Gastrocnemius medialis (tissue), 4 donors: ENCODE measurements around the gene NRM. TPM values are rescaled to one million over a fixed set of nuclear protein-coding genes. Genes with fewer than 3 reads are reported as not detected.
A peak's percentile ranks its signal among the peaks of the same experiment; 100 is the strongest.

Source experiments
- ATAC-seq, 2 donors: fragments of 150-250 bp; one replicate each; pipeline ENCODE4 v1.9.1; 2016
- DNase-seq, 2 donors: peaks; one replicate each; pipeline ENCODE4 v3.0.0-alpha.2; 2019
- H3K27ac ChIP-seq, 4 donors: fragments of 200-600 bp; sonication (generic); 1 replicate in 1 of 4; 2 replicates in 3 of 4; pipeline ENCODE4 v1.5.1; 2016 to 2018; ENCODE audit warnings: mild to moderate bottlenecking in 2 of 4, moderate library complexity in 1 of 4
- H3K27me3 ChIP-seq, 3 donors: fragments of 200-600 bp; sonication (generic) in 2 of 3; 1 replicate in 1 of 3; 2 replicates in 2 of 3; pipeline versions ENCODE4 v1.5.1 to v1.6.0; 2016 to 2019; ENCODE audit warnings: mild to moderate bottlenecking in 1 of 3, moderate library complexity in 1 of 3
- H3K36me3 ChIP-seq, 2 donors: fragments of 200-600 bp; sonication (generic) in 1 of 2; one replicate each; pipeline ENCODE4 v1.5.1; 2017 to 2018
- H3K4me1 ChIP-seq, 2 donors: fragments of 200-600 bp; sonication (generic) in 1 of 2; one replicate each; pipeline ENCODE4 v1.5.1; 2016 to 2017; ENCODE audit warnings: mild to moderate bottlenecking in 2 of 2
- H3K4me3 ChIP-seq, 4 donors: fragments of 200-600 bp; sonication (generic) in 3 of 4; 1 replicate in 1 of 4; 2 replicates in 3 of 4; pipeline ENCODE4 v1.5.1; 2016 to 2019; ENCODE audit warnings: mild to moderate bottlenecking in 2 of 4
- H3K9me3 ChIP-seq, 3 donors: fragments of 200-600 bp; sonication (generic) in 2 of 3; 1 replicate in 1 of 3; 2 replicates in 2 of 3; pipeline ENCODE4 v1.5.1; 2016 to 2019
- POLR2A ChIP-seq, 2 donors: fragments of 450-650 bp; IDR thresholded peaks; one replicate each; pipeline ENCODE4 v1.6.1; 2017; ENCODE audit warnings: antibody characterized with exemption in 2 of 2, mild to moderate bottlenecking in 2 of 2, moderate library complexity in 2 of 2
- in situ Hi-C, 4 donors: fragments of 200-750 bp; cut with MboI; loops; one replicate each; pipeline versions ENCODE4 v1.15.0 to v1.8.0; 2017; ENCODE audit warnings: low sequenced_read_pairs in 4 of 4
- intact Hi-C: fragments of 100-400 bp; cut with DNase I; formaldehyde crosslinking; loops from one replicate; pipeline ENCODE4 v1.15.1; 2023; ENCODE audit warnings: low total_unique reads
- total RNA-seq, 4 donors: library from RNA; depleted of rRNA; stranded (reverse); fragments of >200 nt; gene quantifications; one replicate each; pipeline versions ENCODE4 v1.1.0 to v1.2.3, GENCODE V29; 2016
- TF ChIP-seq, protein P1 (sequence below), 5 experiments: fragments of 450-650 bp in 3 of 5; fragments of 200-600 bp in 2 of 5; sonication (generic) in 2 of 5; IDR thresholded peaks in 4 of 5; conservative IDR thresholded peaks in 1 of 5; 1 replicate in 4 of 5; 2 replicates in 1 of 5; pipeline ENCODE4 v1.5.1; 2016 to 2019; ENCODE audit warnings: antibody characterized with exemption in 5 of 5, mild to moderate bottlenecking in 3 of 5, moderate library complexity in 3 of 5

Gene NRM
- 1 to 10 TPM in 3 of 4 donors, under 1 TPM in 1; 0.32 to 2.0 (median 1.4) TPM for total RNA-seq

DNA sequence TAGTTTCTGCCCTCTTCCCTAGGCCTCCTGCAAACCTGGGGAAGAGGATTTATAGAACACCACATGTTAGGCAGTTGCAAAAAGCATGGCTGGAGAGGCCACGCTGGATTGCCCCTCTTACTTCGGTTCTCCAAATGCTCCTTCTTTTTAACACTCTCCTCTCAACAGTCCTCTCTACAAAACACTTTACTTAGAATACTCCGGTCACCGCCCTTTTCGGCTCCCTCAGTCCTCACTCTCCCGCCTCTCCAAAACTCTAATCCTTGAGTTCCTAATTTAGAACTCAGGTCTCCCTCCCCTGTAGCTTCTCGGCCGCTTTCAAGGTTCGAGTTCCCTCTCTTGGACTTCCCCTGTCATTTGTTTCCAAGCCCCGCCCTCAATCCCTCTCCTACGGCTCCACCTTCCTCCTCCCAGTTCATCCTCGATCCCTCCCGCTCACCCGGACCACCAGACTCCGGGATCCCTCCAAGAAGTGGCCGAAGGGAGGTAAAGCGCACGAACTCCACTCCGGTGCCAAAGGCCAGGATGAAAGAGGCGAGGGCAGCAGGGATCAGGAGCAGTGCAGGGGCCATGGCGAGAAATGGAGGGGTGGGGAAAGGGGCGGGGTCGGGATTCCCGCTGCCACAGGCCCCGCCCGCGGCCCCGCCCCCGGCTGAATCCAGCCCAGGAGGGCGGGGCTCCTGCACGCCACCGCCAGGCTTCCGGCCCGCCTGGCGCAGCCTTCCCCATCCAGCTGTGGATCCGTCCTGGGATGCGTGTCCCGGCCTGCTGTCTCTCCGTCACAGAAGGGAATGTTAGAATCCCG, at the start of gene NRM:
TSS of gene NRM (minus strand) at position 582 of the 805 bp plus-strand sequence. CDS start at position 572, 10 bp downstream.
- peak within 1 kb of the TSS; percentile 93 to 99 (median 97) for H3K27ac ChIP-seq
- DNase-seq: peak; percentile 77 to 88
- ATAC-seq: peak; percentile 78 to 87
- TF ChIP-seq, protein P1, sequence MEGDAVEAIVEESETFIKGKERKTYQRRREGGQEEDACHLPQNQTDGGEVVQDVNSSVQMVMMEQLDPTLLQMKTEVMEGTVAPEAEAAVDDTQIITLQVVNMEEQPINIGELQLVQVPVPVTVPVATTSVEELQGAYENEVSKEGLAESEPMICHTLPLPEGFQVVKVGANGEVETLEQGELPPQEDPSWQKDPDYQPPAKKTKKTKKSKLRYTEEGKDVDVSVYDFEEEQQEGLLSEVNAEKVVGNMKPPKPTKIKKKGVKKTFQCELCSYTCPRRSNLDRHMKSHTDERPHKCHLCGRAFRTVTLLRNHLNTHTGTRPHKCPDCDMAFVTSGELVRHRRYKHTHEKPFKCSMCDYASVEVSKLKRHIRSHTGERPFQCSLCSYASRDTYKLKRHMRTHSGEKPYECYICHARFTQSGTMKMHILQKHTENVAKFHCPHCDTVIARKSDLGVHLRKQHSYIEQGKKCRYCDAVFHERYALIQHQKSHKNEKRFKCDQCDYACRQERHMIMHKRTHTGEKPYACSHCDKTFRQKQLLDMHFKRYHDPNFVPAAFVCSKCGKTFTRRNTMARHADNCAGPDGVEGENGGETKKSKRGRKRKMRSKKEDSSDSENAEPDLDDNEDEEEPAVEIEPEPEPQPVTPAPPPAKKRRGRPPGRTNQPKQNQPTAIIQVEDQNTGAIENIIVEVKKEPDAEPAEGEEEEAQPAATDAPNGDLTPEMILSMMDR (IDR thresholded peaks at IDR 0.05 in 4 of 5, conservative IDR thresholded peaks at IDR 0.05 in 1 of 5): no peak
- TF ChIP-seq POLR2A (IDR thresholded peaks at IDR 0.05): no peak
- intact Hi-C loops (loop anchor here (1.0 to 2.0 kb wide), 2 partner anchors 18 to 27 kb away; partner anchors contain the start of genes DHX16 and MDC1), in situ Hi-C loops (no loop called here)
- H3K4me3 ChIP-seq: peak within 1 kb of the TSS; percentile 72 to 91 (median 76)
- no peaks in the 10 kb centered on the region for H3K9me3 ChIP-seq
- H3K4me1 ChIP-seq: peaks cover 33 to 42% of the 10 kb centered on the region in 2 donors
- H3K36me3 ChIP-seq: no peaks in the 10 kb centered on the region
- no peaks in the 10 kb centered on the region for H3K27me3 ChIP-seq

DNA sequence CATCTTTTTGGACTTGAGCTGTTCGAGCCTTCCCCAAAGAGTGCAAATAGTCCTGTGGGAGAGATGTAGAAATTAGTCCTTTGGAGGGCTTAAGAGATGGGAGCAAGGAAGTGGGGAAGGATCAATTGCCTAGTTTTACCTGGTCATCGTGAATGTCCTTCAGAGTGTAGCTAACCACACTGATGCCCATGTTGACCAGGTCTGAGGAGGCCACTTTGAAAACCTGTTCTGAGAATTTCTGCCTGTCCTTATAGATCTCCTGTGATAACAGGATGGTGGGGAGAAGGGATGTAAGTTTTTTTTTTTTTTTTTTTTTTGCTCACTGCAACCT, 49.7 kb upstream of the NRM start:
- Histone ChIP-seq H3K4me3 (no peak overlapping the region), H3K36me3 (peaks cover 0 to 56% of the 10 kb centered on the region in 2 donors), H3K27me3 (no peaks in the 10 kb centered on the region), H3K9me3 (no peaks in the 10 kb centered on the region), H3K27ac (no peak overlapping the region), H3K4me1 (peaks cover 22 to 24% of the 10 kb centered on the region in 2 donors)
- in situ Hi-C loops: loop anchor here in 3 of 4 donors (10.0 to 25.0 kb wide), 3 partner anchors 84 to 147 kb away; partner anchors contain the start of gene DDR1 (in 1 of the 3)
- TF ChIP-seq, protein P1 (IDR thresholded peaks at IDR 0.05 in 4 of 5, conservative IDR thresholded peaks at IDR 0.05 in 1 of 5): no peak
- ATAC-seq (no peak), DNase-seq (no peak)
- intact Hi-C loops: loop anchor here (5.0 to 10.0 kb wide), 2 partner anchors 174 to 347 kb away; partner anchors contain the start of gene VARS2

- peaks cover 18 to 22% of the 10 kb centered on the region in 2 donors for H3K4me1 ChIP-seq
- DNase-seq (no peak), ATAC-seq (no peak)
- no peaks in the 10 kb centered on the region for H3K27me3 ChIP-seq
- H3K4me3 ChIP-seq: no peak overlapping the region
- intact Hi-C loops (no loop called here), in situ Hi-C loops (loop anchor here in 1 of 4 donors (25.0 kb wide), 1 partner anchor 149 kb away; the partner anchor contains the start of gene DDR1)
- TF ChIP-seq, protein P1 (IDR thresholded peaks at IDR 0.05 in 4 of 5, conservative IDR thresholded peaks at IDR 0.05 in 1 of 5): no peak
- TF ChIP-seq POLR2A (IDR thresholded peaks at IDR 0.05): no peak
- no peaks in the 10 kb centered on the region for H3K9me3 ChIP-seq
- H3K36me3 ChIP-seq: peaks cover 0 to 70% of the 10 kb centered on the region in 2 donors
- H3K27ac ChIP-seq: no peak overlapping the region
Measured at GRCh38 chr6:30738532-30738931, 47.7 kb upstream of the NRM start.

GRCh38 chr6:30735668-30736314, 45.0 kb upstream of the NRM start:
- Histone ChIP-seq H3K4me1 (peaks cover under 1 to 8% of the 10 kb centered on the region in 2 donors), H3K27ac (no peak overlapping the region), H3K27me3 (no peaks in the 10 kb centered on the region), H3K36me3 (peaks cover 0 to 87% of the 10 kb centered on the region in 2 donors), H3K9me3 (no peaks in the 10 kb centered on the region), H3K4me3 (no peak overlapping the region)
- intact Hi-C loops: no loop called here
- ATAC-seq (no peak), DNase-seq (no peak)
- in situ Hi-C loops: loop anchor here in 1 of 4 donors (25.0 kb wide), 1 partner anchor 152 kb away; the partner anchor contains the start of gene DDR1
- TF ChIP-seq, protein P1 (IDR thresholded peaks at IDR 0.05 in 4 of 5, conservative IDR thresholded peaks at IDR 0.05 in 1 of 5): no peak
- no peak for TF ChIP-seq POLR2A (IDR thresholded peaks at IDR 0.05)
